ENCODE results near the gene DDX10.

GRCh38 chr11:108703916-108704315 lies 39.0 kb downstream of the DDX10 start:
- TF ChIP-seq CTCF (IDR thresholded peaks at IDR 0.05; ENCODE audit: insufficient read depth, low read depth, low read length) (no peak), EZH2 (IDR thresholded peaks at IDR 0.05; ENCODE audit: insufficient read depth, low read length) (no peak)
